ELR (cell line): ENCODE results near the gene WNT3A.
A peak's percentile ranks its signal among the peaks of the same experiment; 100 is the strongest.

ENCODE experiments used
- DNase-seq: peaks from one replicate; pipeline ENCODE4 v3.0.0-alpha.2; 2015; ENCODE audit warnings: low read depth

WNT3A gene

DNA sequence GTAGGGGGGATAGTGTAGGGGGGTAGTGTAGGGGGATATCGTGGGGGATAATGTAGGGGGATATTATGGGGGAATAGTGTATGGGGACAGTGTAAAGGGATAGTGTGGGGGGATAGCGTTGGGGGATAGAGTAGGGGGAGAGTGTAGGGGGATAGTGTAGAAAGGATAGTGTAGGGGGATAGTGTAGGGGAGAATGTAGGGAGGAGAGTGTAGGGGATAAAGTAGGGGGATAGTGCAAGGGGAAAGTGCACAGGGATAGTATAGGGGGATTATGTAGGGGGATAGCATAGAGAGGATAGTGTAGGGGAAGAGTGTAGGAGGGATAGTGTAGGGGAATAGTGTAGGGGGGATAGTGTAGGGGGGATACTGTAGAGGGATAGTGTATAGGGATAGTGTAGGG, 63.4 kb downstream of the WNT3A start:
- DNase-seq: no peak

DNA sequence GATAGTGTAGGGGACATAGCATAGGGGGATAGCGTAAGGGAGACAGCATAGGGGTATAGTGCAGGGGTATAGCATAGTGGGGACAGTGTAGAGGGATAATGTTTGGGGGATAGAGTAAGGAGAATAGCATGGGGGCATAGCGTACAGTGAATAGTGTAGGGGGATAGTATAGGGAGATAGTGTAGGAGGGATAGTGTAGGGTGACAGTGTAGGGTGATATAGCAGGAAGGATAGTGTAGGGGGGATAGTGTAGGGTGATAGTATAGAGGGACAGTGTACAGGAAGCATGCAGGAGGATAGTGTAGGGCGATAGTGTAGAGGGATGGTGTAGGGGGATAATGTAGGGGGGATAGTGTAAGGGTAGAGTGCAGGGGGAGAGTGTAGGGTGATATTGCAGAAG, 64.1 kb downstream of the WNT3A start:
- DNase-seq: no peak

DNA sequence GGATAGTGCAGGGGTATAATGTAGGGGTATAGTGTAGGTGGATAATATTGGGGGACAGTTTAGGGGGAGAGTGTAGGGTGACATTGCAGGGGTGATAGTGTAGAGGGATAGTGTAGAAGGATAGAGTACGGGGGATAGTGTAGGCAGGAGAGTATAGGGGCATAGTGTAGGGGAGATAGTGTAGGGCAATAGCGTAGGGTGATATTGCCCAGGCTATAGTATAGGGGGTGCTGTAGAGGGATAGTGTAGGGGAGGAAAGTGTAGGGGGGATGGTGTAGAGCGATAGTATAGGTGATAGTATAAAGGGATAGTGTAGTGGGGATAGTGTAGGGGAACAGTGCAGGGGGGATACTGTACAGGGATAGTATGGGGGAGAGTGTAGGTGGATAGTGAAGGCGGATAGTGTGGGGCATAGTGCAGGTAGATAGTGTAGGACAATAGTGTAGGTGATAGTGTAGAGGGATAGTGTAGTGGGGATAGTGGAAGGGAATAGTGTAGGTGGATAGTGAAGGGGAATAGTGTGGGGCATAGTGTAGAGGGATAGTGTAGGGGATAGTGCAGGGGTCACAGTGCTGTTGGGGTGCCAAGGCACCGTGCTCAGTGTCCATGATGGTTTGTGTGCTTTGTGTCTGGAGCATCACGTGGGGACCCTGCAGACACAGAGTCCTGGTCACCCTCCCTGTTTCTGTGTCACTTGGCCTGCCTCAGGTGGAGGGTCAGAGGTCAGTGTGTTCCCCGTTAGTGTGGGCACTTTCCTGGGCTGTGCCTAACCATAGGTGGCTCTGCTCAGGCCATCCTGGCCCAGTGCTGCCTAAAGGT, 65.2 kb downstream of the WNT3A start:
- no peak for DNase-seq

DNA sequence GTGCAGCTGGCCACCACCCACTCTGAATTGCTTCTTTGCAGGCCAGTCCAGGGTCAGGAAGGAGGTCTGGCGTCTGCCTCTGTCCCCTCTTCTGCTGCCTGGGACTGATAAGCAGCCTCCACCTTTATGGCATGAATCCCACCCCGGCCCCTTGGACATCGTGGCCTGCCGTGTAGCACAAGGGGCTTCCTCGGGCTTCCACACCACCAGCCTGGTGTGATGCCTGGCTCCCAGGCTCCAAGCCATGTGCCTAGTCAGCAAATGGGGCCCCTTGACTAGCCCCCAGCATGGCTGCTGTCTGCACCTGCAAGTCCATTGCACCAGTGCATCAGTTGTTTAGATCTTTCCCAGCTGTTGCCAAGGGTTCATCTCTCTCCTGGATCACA, 65.9 kb downstream of the WNT3A start:
- no peak for DNase-seq

DNA sequence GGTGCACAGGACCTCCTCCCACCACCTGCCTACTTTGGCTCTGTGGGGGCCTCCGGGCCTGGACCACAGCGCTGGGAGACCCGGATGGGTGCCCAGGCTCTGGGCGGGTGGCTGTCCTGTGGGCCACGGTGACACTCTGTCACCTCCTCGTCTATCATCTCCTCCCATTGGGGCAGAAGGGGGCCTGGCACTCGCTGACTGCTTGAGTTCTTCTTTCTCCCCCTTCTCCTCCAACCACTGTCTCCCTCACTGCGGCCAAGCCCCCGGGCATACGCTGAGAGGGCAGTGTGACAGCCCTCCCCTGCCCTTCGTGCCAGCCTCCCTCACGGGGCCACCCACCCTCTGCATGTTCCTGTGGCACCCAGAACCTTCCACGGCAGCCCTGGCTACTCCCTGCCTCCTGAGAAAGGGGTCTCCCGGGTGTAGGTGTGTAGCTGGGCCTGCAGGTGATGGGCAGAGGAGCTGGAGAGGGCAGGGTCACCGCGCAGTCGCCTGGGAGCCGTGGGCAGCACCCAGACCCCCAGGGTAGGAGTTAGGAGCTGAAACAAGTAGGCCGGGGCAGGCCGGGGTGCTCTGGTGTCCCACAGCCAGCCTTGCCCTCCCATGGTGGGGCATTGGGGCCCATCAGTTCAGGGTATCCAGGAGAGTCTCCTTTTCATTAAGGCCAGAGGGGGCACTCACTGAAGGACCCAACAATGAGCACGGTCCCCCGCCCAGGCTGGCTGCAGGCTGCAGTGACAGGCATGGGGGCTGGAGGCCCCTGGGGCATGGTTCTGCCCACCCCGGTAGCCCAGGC, 66.5 kb downstream of the WNT3A start:
- no peak for DNase-seq

DNA sequence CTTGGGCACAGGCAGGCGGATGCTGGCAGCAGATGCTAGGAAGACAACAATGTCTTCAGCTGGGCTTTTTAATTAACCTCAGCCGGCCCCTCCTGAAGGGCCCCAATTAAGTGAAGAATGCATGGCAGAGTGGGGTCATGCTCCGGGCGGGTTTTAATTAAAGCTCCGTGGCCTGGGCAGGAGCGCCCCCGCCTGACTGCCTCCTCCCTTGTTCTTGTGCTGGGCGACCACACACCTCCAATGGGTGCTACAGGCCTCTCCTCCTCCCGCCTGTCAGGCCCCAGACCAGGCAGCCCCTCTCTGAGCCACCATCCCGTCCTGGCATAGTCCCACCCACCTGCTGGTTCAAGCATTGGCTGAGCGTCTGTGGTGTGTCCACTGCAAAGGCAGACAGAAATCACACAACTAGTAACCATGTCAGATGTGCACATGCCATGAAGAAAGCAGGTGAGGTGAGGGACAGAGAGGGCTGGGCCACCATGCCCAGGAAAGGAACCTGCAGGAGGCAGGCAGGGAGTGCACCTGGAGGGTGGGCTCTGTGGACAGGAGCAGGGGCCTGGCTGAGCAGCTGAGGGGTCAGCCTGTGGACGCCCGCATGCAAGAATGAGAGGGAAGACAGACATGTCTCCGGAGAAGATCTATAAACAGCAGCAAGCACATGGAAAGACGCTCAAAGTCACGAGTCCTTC, 67.2 kb downstream of the WNT3A start:
- peak; percentile 34 for DNase-seq

DNA sequence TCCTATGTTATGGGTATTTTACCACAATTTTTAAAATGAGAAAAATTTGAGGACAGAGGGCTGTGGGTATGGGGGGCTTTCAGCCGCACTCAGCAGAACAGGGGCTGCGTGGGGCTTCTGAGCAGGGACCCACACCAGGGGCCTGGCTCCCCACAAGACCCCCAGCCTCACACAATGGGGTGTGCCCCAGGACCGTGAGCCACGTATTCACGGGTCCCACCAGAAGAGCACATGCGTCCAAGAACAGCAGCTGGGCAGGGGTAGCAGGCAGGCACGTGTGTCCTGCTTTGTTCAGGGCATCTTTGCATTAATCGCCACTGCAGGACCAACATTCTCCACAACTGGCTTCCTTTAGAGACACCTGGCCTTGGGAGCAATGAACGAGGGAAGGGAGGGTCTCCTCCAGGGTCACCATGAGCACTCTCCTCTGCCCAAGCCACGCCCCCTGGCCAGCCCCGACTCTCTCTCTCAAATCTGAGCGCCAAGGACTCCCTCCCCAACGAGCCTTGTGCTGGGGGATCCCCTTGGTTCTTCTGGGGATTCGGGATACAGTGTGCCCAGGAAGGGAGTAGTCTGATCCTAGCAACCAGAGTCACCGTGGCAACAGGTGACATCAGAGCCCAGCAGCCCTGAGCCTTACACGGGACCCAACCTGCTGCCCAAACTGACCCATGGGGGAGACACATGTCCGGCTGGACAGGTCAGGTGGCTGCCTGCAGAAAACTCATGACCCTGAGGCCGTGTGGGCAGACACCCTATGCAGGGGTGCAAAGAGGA, 68.3 kb downstream of the WNT3A start:
- DNase-seq: no peak

DNA sequence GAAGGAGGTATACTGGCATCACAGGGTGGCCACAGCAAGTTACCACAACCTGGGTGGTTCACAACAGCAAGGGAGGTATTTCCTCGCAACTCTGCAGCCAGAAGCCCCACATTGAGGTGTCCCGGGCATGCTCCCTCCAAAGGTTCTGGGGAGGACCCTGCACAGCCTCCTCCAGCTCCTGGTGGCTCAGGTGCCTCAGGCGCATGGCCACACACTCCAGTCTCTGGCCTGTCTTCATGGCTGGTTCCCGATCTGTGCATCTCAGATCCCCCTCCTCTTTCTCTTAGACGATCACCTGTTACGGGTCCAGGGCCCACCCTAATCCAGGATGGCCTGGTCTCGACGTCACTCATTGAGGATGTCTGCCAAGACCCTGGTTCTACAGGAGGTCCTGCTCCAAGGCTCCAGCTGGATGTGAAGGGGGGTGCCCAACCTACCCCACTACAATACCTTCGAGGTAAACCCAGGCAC, 69.0 kb downstream of the WNT3A start:
- DNase-seq: no peak

DNA sequence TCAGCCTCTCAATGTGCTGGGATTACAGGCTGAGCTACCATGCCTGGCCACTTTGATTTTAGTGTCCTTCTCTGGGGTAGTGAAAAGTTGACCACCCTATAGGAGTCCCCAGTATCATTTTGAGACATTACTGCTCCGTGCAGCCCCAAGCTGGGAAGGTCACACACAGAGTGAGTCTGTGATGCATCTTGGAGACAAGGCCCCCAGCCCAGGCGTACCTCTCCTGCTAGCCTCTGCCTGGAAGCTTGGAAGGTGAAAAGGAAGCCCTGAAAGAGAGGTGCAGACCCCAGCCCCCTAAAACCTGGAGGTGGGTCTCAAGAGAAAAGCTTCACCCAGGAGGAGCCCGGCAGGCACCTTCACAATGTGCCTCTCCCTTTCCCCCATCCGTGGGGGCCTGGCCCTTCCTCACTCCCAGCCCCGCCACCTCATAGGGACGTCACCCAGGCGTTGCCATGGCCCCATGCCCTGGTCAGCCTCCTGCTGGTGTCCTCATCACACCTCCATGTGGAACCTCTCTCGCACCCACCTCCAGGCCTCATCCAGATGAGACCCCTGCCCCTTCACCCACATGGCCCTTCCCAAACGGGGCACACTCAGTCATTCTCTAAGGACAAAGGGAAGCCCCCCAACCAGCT, 70.1 kb downstream of the WNT3A start:
- no peak for DNase-seq

DNA sequence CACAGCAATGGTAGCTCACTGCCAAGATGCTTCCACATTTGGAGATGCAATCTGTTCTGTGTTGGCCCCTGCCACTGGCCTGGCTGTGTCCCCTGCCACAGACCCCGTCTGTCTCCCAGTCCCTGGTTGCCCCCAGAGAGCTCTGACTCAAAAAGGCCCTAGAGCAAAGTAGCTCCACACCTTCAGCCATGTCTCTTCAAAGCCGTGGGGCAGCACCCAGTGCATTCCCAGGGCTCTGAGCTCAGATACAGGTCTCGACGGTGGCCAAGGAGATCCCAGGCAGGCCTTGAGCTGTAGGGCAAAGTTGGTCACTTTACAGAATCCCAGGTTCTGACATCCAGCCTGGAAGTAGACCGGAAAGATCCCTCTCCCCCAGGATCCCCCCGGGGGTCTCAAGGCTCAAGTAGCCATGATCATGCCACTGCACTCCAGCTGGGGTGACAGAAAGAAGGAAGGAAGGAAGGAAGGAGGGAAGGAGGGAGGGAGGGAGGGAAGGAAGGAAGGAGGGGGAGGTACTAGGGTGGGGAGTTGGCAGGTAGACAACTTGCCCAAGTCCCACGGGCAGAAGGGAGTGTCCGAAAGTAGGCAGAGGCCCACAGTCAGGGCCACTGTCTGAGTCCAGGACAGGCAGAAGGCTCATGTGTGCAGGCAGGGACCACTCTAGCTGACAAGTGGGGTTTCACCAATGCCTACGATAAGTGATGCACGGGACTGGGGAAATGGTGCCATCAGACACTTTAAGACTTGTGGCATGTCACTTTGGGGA, 71.0 kb downstream of the WNT3A start:
- DNase-seq: no peak

DNA sequence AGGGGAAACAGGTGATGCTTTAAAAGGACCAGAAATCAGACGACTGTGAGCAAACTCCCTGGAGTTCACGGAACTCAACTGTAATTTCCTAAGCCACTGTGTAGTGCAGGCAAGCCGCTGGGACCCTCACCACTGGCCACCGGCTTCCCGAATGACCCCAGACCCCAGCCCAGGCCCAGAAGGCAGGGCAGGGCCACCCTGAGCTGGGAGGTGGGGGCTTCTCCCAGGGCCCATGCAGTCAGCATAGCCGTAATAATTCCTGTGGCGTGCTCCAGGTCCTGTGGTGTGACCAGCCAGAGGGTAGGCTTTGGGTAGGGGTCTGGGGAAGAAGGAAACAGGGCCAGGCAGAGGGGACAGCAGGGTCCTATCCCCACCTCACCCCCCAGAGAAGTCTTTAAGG, 72.2 kb downstream of the WNT3A start:
- no peak for DNase-seq

DNA sequence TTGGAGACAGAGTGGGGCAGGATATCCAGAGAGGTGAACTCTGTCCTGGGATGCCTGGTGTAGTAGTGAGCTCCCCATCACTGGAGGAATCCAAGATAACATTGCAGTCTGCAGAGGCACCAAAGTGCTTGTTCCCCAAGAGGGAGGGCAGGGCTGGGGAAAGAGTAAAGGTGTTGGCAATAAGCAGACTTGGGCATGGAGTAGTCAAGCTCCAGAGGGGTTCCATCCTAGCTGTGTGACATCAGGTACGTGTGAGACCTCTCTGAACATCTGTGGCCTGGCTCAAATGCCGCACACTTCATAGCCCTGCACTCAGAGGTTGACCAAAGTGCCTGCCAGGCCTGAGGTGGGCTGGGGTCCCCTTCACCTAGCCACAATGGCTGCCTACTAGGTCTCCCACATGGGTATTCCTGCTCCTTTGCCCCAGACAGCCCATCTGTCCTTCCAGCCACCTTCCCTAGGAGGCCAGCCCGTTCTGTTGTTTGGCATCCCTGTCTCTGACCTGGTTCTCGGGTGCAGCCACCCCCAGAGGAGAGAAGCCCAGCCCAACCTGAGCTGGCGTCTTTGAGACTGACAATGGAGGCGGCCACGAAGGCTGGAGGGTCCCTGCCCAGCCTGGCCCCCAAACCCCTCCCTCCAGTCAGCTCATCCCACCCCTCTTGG, 72.9 kb downstream of the WNT3A start:
- no peak for DNase-seq

DNA sequence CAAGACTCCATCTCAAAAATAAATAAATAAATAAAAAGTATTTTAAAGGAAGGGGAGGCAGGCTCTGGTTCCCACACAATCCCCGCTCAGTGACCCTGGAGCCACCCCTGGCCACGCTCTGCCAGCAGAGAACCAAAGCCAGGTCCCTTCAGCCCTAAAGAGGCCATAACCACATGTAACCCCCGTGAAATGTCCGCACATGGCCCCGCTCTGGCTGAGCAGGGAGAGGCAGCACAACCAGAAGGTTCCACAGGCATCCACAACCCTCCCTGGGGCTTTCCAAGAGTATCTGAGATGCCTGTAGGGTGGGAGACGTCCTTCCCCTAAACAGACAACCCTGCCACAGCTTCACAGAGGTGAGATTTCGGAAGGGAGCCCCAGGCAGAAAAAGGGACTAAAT, 74.3 kb downstream of the WNT3A start:
- DNase-seq: no peak

DNA sequence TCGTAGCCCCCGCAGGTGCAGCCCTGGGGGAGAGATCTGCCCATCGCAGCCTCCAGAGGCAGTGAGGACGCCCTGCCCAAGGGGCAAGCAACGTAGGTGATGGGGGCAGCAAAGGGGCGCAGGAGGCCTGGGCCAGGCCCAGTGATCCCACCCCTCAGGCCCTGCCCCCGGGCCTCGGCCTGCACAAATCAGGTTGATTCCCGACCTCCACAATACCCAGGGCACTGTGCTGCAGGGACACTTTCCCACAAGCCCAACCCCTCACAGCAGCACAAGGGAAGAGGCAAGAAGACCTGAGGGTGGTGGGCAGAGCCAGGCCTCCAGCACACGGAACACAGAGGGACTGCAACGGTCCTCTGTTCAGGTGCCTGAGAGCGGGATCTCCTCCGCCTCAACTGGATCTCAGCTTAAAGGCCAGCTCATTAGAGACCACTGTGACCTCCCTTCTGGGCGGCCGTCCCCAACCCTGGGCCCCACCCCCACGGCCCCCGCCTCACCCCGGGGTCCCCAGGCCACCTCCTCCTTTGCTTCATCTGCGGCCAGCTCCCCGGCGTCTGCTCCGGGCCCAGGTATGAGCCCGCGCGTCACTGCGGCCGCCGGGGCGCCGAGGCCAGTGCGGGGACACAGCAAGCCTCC, 74.9 kb downstream of the WNT3A start:
- no peak for DNase-seq

DNA sequence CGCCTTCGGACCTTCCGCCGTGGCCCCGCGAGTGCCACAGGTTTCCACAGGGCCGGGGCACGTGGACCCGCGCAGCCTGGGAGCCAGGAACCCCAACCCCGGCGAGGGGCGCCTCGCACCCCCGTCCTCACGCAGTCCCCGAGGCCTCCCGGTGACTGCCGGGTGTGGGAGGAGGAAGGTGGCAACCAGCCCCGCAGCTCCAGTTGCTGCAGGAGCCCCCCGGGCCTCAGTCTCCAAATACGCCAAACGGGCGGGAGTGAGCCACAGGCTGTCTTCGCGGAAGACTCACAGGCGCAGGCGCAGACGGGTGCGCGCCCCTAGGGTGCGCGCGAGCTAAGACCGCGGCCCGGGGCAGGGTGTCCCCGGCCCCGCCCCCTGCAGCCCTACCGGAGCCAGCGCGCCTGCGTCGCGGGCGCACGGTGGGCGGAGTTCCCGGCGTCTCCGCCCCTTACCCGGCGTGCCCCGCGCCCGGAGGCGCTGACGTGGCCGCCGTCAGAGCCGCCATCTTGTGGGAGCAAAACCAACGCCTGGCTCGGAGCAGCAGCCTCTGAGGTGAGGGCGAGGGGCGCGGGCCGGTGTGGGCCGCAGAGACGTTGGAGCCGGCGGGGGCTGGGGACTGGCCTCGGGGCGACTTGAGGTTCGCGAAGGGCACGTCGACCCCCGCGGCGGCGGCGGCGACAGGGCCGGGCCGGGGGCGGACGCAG, 75.6 kb downstream of the WNT3A start, which contains the start of gene ARF1:
Gene ARF1, plus strand, starts transcription at position 495 of the 704 bp plus-strand sequence. CDS start 14,407 bp downstream, outside the sequence.
- peak; percentile 92 for DNase-seq

DNA sequence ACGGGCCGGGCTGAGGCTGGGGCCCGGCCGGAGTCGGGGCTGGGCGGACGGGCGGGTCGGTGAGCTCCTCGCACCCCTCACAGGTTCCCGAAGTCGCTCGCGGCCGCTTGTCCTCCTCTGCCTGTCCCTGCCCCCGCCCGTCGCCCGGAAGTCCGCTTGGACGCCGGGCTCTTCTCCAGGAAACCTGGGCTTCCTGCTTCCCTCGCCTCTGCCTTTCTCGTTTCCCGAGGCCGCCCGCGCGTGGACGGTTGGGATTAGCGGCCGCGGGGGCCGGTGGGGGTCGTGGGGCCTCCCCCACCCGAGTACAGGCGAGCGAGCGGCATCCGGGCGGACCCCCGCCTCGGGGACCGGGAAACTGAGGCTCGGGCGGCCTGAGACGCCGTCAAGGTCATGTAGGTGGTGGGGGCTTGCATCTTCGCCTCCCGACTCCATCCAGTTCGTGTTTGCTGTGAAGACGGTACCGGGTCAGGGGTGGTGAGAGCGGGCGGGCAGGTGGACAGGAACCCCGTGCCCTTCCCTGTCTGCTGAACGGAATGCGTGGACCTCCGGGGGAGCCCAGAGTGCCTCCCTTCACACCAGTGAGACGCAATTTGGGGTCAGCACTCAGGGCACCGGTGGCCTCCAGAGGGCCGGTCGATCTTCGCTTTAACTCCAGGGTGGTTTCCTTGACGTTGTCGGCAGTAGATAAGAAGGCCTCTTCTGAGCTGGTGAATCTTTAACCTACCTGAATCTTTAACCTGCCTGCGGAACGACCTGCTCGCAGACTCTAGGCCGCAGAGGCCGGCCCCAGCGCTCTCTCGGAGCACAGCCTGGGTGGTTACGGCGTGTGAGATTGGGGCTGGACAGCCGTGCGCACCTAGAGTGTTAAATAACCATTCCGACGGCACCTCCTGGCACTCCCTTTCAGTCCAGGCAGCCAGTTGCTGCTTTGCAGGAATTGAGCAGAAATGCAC, 76.4 kb downstream of the WNT3A start:
- DNase-seq: peak; percentile 61

DNA sequence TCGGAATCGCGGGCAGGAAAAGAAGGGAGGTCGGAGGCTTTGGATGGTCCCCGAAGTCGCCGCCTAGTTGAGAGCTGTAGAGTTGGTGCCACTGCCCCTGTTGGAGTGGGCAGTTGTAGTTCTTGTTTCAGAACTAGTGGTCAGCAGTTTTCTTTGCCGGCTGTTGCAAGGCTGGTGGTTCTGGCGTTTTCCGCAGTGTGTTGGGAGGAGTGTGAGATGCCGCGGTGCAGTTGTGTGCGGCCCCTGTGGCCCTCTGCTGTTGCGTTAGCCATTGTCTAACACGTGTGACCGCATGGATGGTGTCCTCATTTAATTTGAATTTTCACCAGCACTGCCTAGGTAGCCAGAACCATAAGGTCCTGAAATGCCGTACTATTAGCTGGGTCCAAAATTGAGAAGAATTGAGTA, 77.1 kb downstream of the WNT3A start:
- peak; percentile 43 for DNase-seq

DNA sequence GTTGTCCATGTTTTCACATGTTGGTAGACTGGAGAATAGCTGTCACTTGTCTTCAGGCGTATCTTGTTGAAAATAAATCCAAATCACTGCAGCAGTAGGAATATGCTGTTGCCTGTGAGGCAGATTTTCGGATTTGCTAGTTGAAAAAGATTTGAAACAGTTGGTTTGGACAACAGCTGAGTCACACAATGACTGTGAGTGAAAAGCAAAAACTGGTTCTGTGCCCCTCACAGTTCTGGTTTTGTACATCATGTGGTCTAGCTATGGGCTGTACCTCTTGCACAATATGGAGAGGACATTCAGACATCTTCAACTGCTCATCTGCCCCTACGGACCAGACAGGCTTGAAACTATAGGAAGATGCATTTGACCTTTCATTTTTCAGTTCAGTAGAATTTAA, 77.5 kb downstream of the WNT3A start:
- peak; percentile 83 for DNase-seq
